Neutrophil (primary cell): Measurements from ENCODE around the gene PVALEF.
A peak's percentile ranks its signal among the peaks of the same experiment; 100 is the strongest.

Experiments
- H3K27ac ChIP-seq: fragments of 200-600 bp; sonication (generic); 2 replicates; pipeline ENCODE4 v1.5.1; 2016; ENCODE audit warnings: mild to moderate bottlenecking, moderate library complexity
- H3K27me3 ChIP-seq: fragments of 200-600 bp; sonication (generic); 2 replicates; pipeline ENCODE4 v1.6.0; 2016; ENCODE audit warnings: mild to moderate bottlenecking
- H3K36me3 ChIP-seq: fragments of 200-600 bp; sonication (generic); 2 replicates; pipeline ENCODE4 v1.5.1; 2017
- H3K4me1 ChIP-seq, 2 experiments: fragments of 200-600 bp in 1 of 2; sonication (generic) in 1 of 2; 1 replicate in 1 of 2; 2 replicates in 1 of 2; pipeline versions ENCODE4 v1.5.1 to v1.6.1; 2013 to 2016; ENCODE audit warnings: low read depth in 1 of 2, low read length in 1 of 2, mild to moderate bottlenecking in 1 of 2, moderate library complexity in 1 of 2; ENCODE audit not compliant: control insufficient read depth in 1 of 2, insufficient read depth in 1 of 2
- H3K4me3 ChIP-seq, 2 experiments: fragments of 200-600 bp in 1 of 2; sonication (generic) in 1 of 2; 1 replicate in 1 of 2; 2 replicates in 1 of 2; pipeline ENCODE4 v1.5.1; 2013 to 2016; ENCODE audit warnings: low read depth in 1 of 2, low read length in 1 of 2, mild to moderate bottlenecking in 1 of 2, moderate library complexity in 1 of 2
- H3K9me3 ChIP-seq: fragments of 200-600 bp; sonication (generic); 2 replicates; pipeline ENCODE4 v1.5.1; 2016
- CTCF ChIP-seq: fragments of 200-600 bp; sonication (generic); IDR thresholded peaks from 2 replicates; pipeline ENCODE4 v1.5.1; 2016; ENCODE audit warnings: antibody characterized with exemption

The PVALEF gene

GRCh38 chr17:81139428-81139827 lies 25.9 kb upstream of the PVALEF start:
- no peak for TF ChIP-seq CTCF
- H3K27ac ChIP-seq = no peak overlapping the region
- no peaks in the 10 kb centered on the region for H3K9me3 ChIP-seq
- peaks cover 53% of the 10 kb centered on the region for H3K36me3 ChIP-seq
- H3K4me1 ChIP-seq = peaks cover 14 to 28% of the 10 kb centered on the region in 2 experiments
- H3K4me3 ChIP-seq = no peak overlapping the region
- no peaks in the 10 kb centered on the region for H3K27me3 ChIP-seq

GRCh38 chr17:81140018-81140417 lies 25.3 kb upstream of the PVALEF start:
- Histone ChIP-seq H3K27me3 (no peaks in the 10 kb centered on the region), H3K36me3 (peaks cover 52% of the 10 kb centered on the region), H3K4me1 (peaks cover 14 to 32% of the 10 kb centered on the region in 2 experiments), H3K27ac (no peak overlapping the region), H3K9me3 (no peaks in the 10 kb centered on the region), H3K4me3 (no peak overlapping the region)
- no peak for TF ChIP-seq CTCF

- H3K36me3 ChIP-seq = peaks cover 45% of the 10 kb centered on the region
- no peaks in the 10 kb centered on the region for H3K27me3 ChIP-seq
- TF ChIP-seq CTCF = no peak
- no peaks in the 10 kb centered on the region for H3K9me3 ChIP-seq
- peaks cover 20 to 37% of the 10 kb centered on the region in 2 experiments for H3K4me1 ChIP-seq
- H3K27ac ChIP-seq = no peak overlapping the region
- H3K4me3 ChIP-seq = no peak overlapping the region
Observed at GRCh38 chr17:81140695-81141094, 24.6 kb upstream of the PVALEF start.

GRCh38 chr17:81142301-81143199 lies 22.8 kb upstream of the PVALEF start:
- H3K27ac ChIP-seq = peak overlapping the region; percentile 57
- no peaks in the 10 kb centered on the region for H3K9me3 ChIP-seq
- peak overlapping the region in 1 of 2 experiments; percentile 21 for H3K4me3 ChIP-seq
- H3K27me3 ChIP-seq = no peaks in the 10 kb centered on the region
- H3K4me1 ChIP-seq = peaks cover 38 to 56% of the 10 kb centered on the region in 2 experiments
- peaks cover 41% of the 10 kb centered on the region for H3K36me3 ChIP-seq
- peak; percentile 71 for TF ChIP-seq CTCF

GRCh38 chr17:81143200-81143527 lies 22.1 kb upstream of the PVALEF start:
- Histone ChIP-seq H3K27me3 (no peaks in the 10 kb centered on the region), H3K36me3 (peaks cover 43% of the 10 kb centered on the region), H3K9me3 (no peaks in the 10 kb centered on the region), H3K27ac (peak overlapping the region; percentile 57), H3K4me1 (peaks cover 45 to 62% of the 10 kb centered on the region in 2 experiments), H3K4me3 (peak overlapping the region in 1 of 2 experiments; percentile 21)
- TF ChIP-seq CTCF = no peak
